K562 (cell line): Measurements from ENCODE around the gene SLC10A3.

Experiments used
- ARNT ChIP-seq, 2 experiments: fragments of 450-650 bp; IDR thresholded peaks; 2 replicates each; pipeline ENCODE4 v1.6.1; 2016; ENCODE audit warnings: mild to moderate bottlenecking in 1 of 2
- CUX1 ChIP-seq: fragments of 200-800 bp; sonication (Bioruptor generic); IDR thresholded peaks from 2 replicates; pipeline ENCODE4 v1.6.1; 2016; ENCODE audit warnings: missing genetic modification characterization, missing compliant biosample characterization
- ESRRA ChIP-seq: fragments of 450-650 bp; IDR thresholded peaks from 2 replicates; pipeline ENCODE4 v1.6.1; 2014; ENCODE audit warnings: low read depth, mild to moderate bottlenecking, moderate library complexity, borderline replicate concordance
- FOS ChIP-seq: IDR thresholded peaks from 3 replicates; pipeline ENCODE4 v1.6.1; 2011; ENCODE audit not compliant: insufficient read length; ENCODE audit errors: extremely low read depth
- FOXM1 ChIP-seq, 2 experiments: fragments of 450-650 bp in 1 of 2; sonication (generic) in 1 of 2; formaldehyde crosslinking in 1 of 2; IDR thresholded peaks; 2 replicates each; pipeline versions ENCODE4 v1.6.1 to v1.9.0; 2017 to 2022; ENCODE audit warnings: low read depth in 2 of 2, mild to moderate bottlenecking in 2 of 2, missing genetic modification reagents in 1 of 2, moderate library complexity in 1 of 2
- POLR2A ChIP-seq: fragments of 450-650 bp; conservative IDR thresholded peaks from 2 replicates; pipeline ENCODE4 v1.6.1; 2016
- POU5F1 ChIP-seq: fragments of 150-350 bp; IDR thresholded peaks from 2 replicates; pipeline ENCODE4 v1.6.1; 2014; ENCODE audit warnings: borderline replicate concordance, low read length, low read depth, mild to moderate bottlenecking; ENCODE audit not compliant: partially characterized antibody
- TGIF2 ChIP-seq: sonication (generic); formaldehyde crosslinking; IDR thresholded peaks from 2 replicates; pipeline ENCODE4 v1.8.1; 2022; ENCODE audit warnings: mild to moderate bottlenecking, missing genetic modification reagents, moderate library complexity
- ZNF121 ChIP-seq: sonication (generic); formaldehyde crosslinking; conservative IDR thresholded peaks from 2 replicates; pipeline ENCODE4 v1.8.0; 2022; ENCODE audit warnings: missing genetic modification reagents
- ZNF274 ChIP-seq: IDR thresholded peaks from 2 replicates; pipeline ENCODE4 v1.6.1; 2011; ENCODE audit warnings: low read depth, mild to moderate bottlenecking, low read length, moderate library complexity, borderline replicate concordance
- TF ChIP-seq, protein P1 (sequence below), 3 experiments: IDR thresholded peaks in 2 of 3; conservative IDR thresholded peaks in 1 of 3; 2 replicates each; pipeline ENCODE4 v1.5.1; 2011 to 2012; ENCODE audit warnings: low read length in 3 of 3, mild to moderate bottlenecking in 3 of 3, control low read depth in 2 of 3, improper control_type of control experiment in 1 of 3, inconsistent platforms in 1 of 3, low read depth in 1 of 3, mixed read lengths in 1 of 3, moderate library complexity in 1 of 3; ENCODE audit not compliant: insufficient read depth in 2 of 3
- TF ChIP-seq, protein P2 (sequence below): sonication (generic); formaldehyde crosslinking; IDR thresholded peaks from 2 replicates; pipeline ENCODE4 v1.8.0; 2022; ENCODE audit warnings: missing genetic modification reagents, mild to moderate bottlenecking, moderate library complexity, borderline replicate concordance

DNA sequence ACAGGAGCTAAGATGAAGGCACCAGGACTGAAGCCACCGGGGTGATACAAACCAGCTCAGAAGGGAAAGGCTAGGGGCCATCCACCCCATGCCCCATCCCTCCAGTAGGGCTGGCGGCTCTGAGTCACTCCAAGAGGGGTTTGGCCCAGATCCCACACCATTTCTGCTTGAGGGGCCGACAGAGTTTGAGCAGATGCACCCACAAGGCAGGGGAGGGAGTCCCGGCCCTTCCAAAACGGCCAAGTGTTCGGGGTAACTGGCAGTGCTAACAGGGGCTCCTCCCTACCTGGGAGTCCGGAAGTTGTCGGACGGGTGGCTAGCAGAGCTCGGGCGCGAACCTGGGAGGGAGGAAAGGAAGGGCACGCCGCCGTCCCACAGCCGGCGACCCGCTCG lies 412 bp downstream of the SLC10A3 start:
- TF ChIP-seq POU5F1, result no peak
- no peak for TF ChIP-seq ZNF121 (CRISPR knock-in tag)
- TF ChIP-seq, protein P1, sequence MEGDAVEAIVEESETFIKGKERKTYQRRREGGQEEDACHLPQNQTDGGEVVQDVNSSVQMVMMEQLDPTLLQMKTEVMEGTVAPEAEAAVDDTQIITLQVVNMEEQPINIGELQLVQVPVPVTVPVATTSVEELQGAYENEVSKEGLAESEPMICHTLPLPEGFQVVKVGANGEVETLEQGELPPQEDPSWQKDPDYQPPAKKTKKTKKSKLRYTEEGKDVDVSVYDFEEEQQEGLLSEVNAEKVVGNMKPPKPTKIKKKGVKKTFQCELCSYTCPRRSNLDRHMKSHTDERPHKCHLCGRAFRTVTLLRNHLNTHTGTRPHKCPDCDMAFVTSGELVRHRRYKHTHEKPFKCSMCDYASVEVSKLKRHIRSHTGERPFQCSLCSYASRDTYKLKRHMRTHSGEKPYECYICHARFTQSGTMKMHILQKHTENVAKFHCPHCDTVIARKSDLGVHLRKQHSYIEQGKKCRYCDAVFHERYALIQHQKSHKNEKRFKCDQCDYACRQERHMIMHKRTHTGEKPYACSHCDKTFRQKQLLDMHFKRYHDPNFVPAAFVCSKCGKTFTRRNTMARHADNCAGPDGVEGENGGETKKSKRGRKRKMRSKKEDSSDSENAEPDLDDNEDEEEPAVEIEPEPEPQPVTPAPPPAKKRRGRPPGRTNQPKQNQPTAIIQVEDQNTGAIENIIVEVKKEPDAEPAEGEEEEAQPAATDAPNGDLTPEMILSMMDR (IDR thresholded peaks at IDR 0.05 in 2 of 3, conservative IDR thresholded peaks at IDR 0.05 in 1 of 3; ENCODE audit: insufficient read depth in 2 of 3, low read depth in 1 of 3, low read length in 3 of 3), result no peak
- no peak for TF ChIP-seq ESRRA
- TF ChIP-seq CUX1 (CRISPR knock-in tag), result no peak
- TF ChIP-seq FOS, result no peak
- no peak for TF ChIP-seq ARNT (IDR thresholded peaks at IDR 0.05)
- TF ChIP-seq, protein P2, sequence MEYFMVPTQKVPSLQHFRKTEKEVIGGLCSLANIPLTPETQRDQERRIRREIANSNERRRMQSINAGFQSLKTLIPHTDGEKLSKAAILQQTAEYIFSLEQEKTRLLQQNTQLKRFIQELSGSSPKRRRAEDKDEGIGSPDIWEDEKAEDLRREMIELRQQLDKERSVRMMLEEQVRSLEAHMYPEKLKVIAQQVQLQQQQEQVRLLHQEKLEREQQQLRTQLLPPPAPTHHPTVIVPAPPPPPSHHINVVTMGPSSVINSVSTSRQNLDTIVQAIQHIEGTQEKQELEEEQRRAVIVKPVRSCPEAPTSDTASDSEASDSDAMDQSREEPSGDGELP (CRISPR knock-in tag), result no peak
- no peak for TF ChIP-seq TGIF2 (CRISPR knock-in tag)
- TF ChIP-seq POLR2A, result no peak
- no peak for TF ChIP-seq ZNF274
- no peak for TF ChIP-seq FOXM1 (IDR thresholded peaks at IDR 0.05; ENCODE audit: low read depth)
- no peak for TF ChIP-seq FOXM1 (CRISPR knock-in tag; IDR thresholded peaks at IDR 0.05; ENCODE audit: low read depth)
